WTC11 (cell line): ENCODE measurements around the gene NBEA. TPM values are rescaled to one million over a fixed set of nuclear protein-coding genes. Genes with fewer than 3 reads are reported as not detected.

ENCODE experiments used
- ATAC-seq: fragments of 200-7000 bp; cut with Tn5 transposase; 2 replicates; pipeline ENCODE4 v1.10.0; 2021; ENCODE audit warnings: mild to moderate bottlenecking, moderate library complexity
- CTCF ChIA-PET: fragments of 300-600 bp; sonication (Branson Sonifier 250); formaldehyde crosslinking; loops from one replicate; lab custom pipeline; 2021; ENCODE audit warnings: antibody characterized with exemption; lab: Charles Lee
- POLR2A ChIA-PET: fragments of 350-600 bp; sonication (Branson Sonifier 250); formaldehyde crosslinking; loops from one replicate; lab custom pipeline; 2021; ENCODE audit warnings: antibody characterized with exemption; lab: Charles Lee
- DNase-seq: peaks from one replicate; pipeline ENCODE4 v3.0.0; 2021; ENCODE audit warnings: low spot score
- H3K27ac Mint-ChIP-seq: 2 replicates; pipeline ENCODE4 v1.8.0; 2021; ENCODE audit warnings: mixed read lengths
- H3K27me3 Mint-ChIP-seq: 2 replicates; pipeline ENCODE4 v1.8.0; 2021; ENCODE audit warnings: low read depth, mild to moderate bottlenecking, moderate library complexity, mixed read lengths
- H3K36me3 Mint-ChIP-seq: 2 replicates; pipeline ENCODE4 v1.8.0; 2021; ENCODE audit warnings: mixed read lengths
- H3K4me1 Mint-ChIP-seq: 2 replicates; pipeline ENCODE4 v1.8.0; 2022; ENCODE audit warnings: mixed read lengths
- H3K4me3 Mint-ChIP-seq: 2 replicates; pipeline ENCODE4 v1.8.0; 2021; ENCODE audit warnings: mild to moderate bottlenecking, moderate library complexity, mixed read lengths
- H3K9me3 Mint-ChIP-seq: 2 replicates; pipeline ENCODE4 v1.8.0; 2021; ENCODE audit warnings: mixed read lengths
- AR ChIP-seq: fragments of 250-450 bp; sonication (Bioruptor Pico); IDR thresholded peaks from 2 replicates; pipeline ENCODE4 v1.9.0; 2021; ENCODE audit warnings: mild to moderate bottlenecking
- ARID4B ChIP-seq: sonication (generic); formaldehyde crosslinking; IDR thresholded peaks from 2 replicates; pipeline ENCODE4 v1.8.0; 2023; ENCODE audit warnings: missing genetic modification reagents, mild to moderate bottlenecking, borderline replicate concordance
- ETV6 ChIP-seq: sonication (generic); formaldehyde crosslinking; IDR thresholded peaks from 2 replicates; pipeline ENCODE4 v1.8.1; 2022; ENCODE audit warnings: mild to moderate bottlenecking, missing genetic modification reagents
- GTF2I ChIP-seq: fragments of 250-450 bp; sonication (Bioruptor Pico); conservative IDR thresholded peaks from 2 replicates; pipeline ENCODE4 v1.4.0; 2021; ENCODE audit warnings: mild to moderate bottlenecking
- HMGA2 ChIP-seq: fragments of 250-450 bp; sonication (Bioruptor Pico); IDR thresholded peaks from 2 replicates; pipeline ENCODE4 v1.4.0; 2021; ENCODE audit warnings: mild to moderate bottlenecking, moderate library complexity
- JUN ChIP-seq: sonication (generic); formaldehyde crosslinking; IDR thresholded peaks from 2 replicates; pipeline ENCODE4 v1.8.0; 2023; ENCODE audit warnings: mild to moderate bottlenecking, missing genetic modification reagents
- NFE2L1 ChIP-seq: sonication (generic); formaldehyde crosslinking; IDR thresholded peaks from 2 replicates; pipeline ENCODE4 v1.8.1; 2023; ENCODE audit warnings: missing genetic modification reagents
- PRDM15 ChIP-seq: sonication (generic); formaldehyde crosslinking; IDR thresholded peaks from 2 replicates; pipeline ENCODE4 v1.8.0; 2022; ENCODE audit warnings: missing genetic modification reagents
- PRRX2 ChIP-seq: fragments of 250-450 bp; sonication (Bioruptor Pico); IDR thresholded peaks from 2 replicates; pipeline ENCODE4 v1.8.0; 2021; ENCODE audit warnings: mild to moderate bottlenecking
- RORB ChIP-seq: fragments of 250-450 bp; sonication (Bioruptor Pico); IDR thresholded peaks from 2 replicates; pipeline ENCODE4 v1.9.0; 2021; ENCODE audit warnings: mild to moderate bottlenecking
- SOX15 ChIP-seq: fragments of 250-450 bp; sonication (Bioruptor Pico); IDR thresholded peaks from 2 replicates; pipeline ENCODE4 v1.9.0; 2021; ENCODE audit warnings: mild to moderate bottlenecking
- TEAD1 ChIP-seq: sonication (generic); formaldehyde crosslinking; IDR thresholded peaks from 2 replicates; pipeline ENCODE4 v1.8.0; 2022; ENCODE audit warnings: mild to moderate bottlenecking, missing genetic modification reagents
- TEAD4 ChIP-seq: sonication (generic); formaldehyde crosslinking; IDR thresholded peaks from 2 replicates; pipeline ENCODE4 v1.8.0; 2022; ENCODE audit warnings: mild to moderate bottlenecking, missing genetic modification reagents
- ZBTB21 ChIP-seq: sonication (generic); formaldehyde crosslinking; IDR thresholded peaks from 2 replicates; pipeline ENCODE4 v1.8.1; 2023; ENCODE audit warnings: mild to moderate bottlenecking, missing genetic modification reagents, borderline replicate concordance
- ZNF219 ChIP-seq: sonication (generic); formaldehyde crosslinking; IDR thresholded peaks from 2 replicates; pipeline ENCODE4 v1.8.0; 2023; ENCODE audit warnings: missing genetic modification reagents, mild to moderate bottlenecking, borderline replicate concordance
- total RNA-seq: library from RNA; stranded (reverse); gene quantifications from 3 replicates; pipeline ENCODE4 v1.2.3, GENCODE V29; 2021
- TF ChIP-seq, protein P1 (sequence below): fragments of 250-450 bp; sonication (Bioruptor Pico); IDR thresholded peaks from 2 replicates; pipeline ENCODE4 v1.8.0; 2021; ENCODE audit warnings: mild to moderate bottlenecking
- TF ChIP-seq, protein P2 (sequence below): fragments of 250-450 bp; sonication (Bioruptor Pico); IDR thresholded peaks from 2 replicates; pipeline ENCODE4 v1.9.0; 2021; ENCODE audit warnings: mild to moderate bottlenecking

Gene NBEA
- total RNA-seq, 1 experiment from 2014 or later = 20.9 TPM

DNA sequence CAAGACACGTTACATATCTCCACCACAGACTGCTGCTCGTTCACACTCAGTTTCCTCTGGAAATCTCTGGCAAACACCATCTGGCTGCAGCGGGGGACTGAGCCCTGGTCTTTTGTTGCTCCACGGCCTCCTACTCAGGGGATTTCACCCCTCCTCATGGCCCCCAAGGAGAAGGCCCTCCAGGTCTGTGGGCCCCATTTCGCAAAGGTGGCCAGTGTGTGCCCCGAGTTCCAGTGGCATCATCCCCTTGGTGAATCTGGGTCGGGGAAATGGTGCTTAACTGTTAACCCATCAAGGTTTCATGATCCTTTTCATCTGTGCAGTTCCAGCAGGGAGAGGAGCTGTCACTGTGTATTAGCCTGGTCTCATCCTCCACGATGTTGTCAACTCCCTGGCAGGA, 769.8 kb downstream of the NBEA start:
- ATAC-seq (no peak), DNase-seq (no peak)
- Mint-ChIP-seq H3K27me3 (no peaks in the 10 kb centered on the region), H3K4me1 (peaks cover 19% of the 10 kb centered on the region), H3K36me3 (no peaks in the 10 kb centered on the region), H3K9me3 (peaks cover 3% of the 10 kb centered on the region; the same call in 1 of the 2 replicates), H3K4me3 (no peak overlapping the region), H3K27ac (no peak overlapping the region)
- CTCF ChIA-PET = no interaction called here
- TF ChIP-seq PRDM15 = no peak
- no peak for TF ChIP-seq GTF2I (CRISPR knock-in tag)
- TF ChIP-seq TEAD1 (CRISPR knock-in tag) = no peak
- TF ChIP-seq, protein P1, sequence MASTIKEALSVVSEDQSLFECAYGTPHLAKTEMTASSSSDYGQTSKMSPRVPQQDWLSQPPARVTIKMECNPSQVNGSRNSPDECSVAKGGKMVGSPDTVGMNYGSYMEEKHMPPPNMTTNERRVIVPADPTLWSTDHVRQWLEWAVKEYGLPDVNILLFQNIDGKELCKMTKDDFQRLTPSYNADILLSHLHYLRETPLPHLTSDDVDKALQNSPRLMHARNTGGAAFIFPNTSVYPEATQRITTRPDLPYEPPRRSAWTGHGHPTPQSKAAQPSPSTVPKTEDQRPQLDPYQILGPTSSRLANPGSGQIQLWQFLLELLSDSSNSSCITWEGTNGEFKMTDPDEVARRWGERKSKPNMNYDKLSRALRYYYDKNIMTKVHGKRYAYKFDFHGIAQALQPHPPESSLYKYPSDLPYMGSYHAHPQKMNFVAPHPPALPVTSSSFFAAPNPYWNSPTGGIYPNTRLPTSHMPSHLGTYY (CRISPR knock-in tag) = no peak
- no peak for TF ChIP-seq NFE2L1 (CRISPR knock-in tag)
- no peak for TF ChIP-seq PRRX2 (CRISPR knock-in tag)
- no peak for TF ChIP-seq RORB (CRISPR knock-in tag)
- no peak for TF ChIP-seq ARID4B (CRISPR knock-in tag)
- no peak for TF ChIP-seq ZNF219 (CRISPR knock-in tag)
- TF ChIP-seq AR = no peak
- no peak for TF ChIP-seq HMGA2 (CRISPR knock-in tag)
- TF ChIP-seq, protein P2, sequence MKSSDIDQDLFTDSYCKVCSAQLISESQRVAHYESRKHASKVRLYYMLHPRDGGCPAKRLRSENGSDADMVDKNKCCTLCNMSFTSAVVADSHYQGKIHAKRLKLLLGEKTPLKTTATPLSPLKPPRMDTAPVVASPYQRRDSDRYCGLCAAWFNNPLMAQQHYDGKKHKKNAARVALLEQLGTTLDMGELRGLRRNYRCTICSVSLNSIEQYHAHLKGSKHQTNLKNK = no peak
- no peak for TF ChIP-seq ETV6 (CRISPR knock-in tag)
- no peak for TF ChIP-seq SOX15 (CRISPR knock-in tag)
- no peak for TF ChIP-seq ZBTB21 (CRISPR knock-in tag)
- no peak for TF ChIP-seq JUN (CRISPR knock-in tag)
- no peak for TF ChIP-seq TEAD4 (CRISPR knock-in tag)
- POLR2A ChIA-PET = no interaction called here
